GM23338 (cell line): Measurements from ENCODE around the gene DOK7. TPM values are rescaled to one million over a fixed set of nuclear protein-coding genes. Genes with fewer than 3 reads are reported as not detected.

ENCODE experiments used
- ATAC-seq: fragments of 200-7000 bp; cut with Tn5 transposase; 3 replicates; pipeline ENCODE4 v1.9.1; 2020
- DNase-seq: peaks from one replicate; pipeline ENCODE4 v3.0.0-alpha.2; 2015; ENCODE audit warnings: low spot score
- H2AFZ ChIP-seq: fragments of 200-600 bp; sonication (generic); 2 replicates; pipeline ENCODE4 v1.8.0; 2016; ENCODE audit warnings: antibody characterized with exemption, mild to moderate bottlenecking, moderate library complexity
- H3F3A ChIP-seq: fragments of 200-600 bp; sonication (generic); replicated peaks from 2 replicates; pipeline ENCODE4 v1.8.0; 2017; ENCODE audit warnings: antibody characterized with exemption, mixed run types, low read depth
- H3K27ac ChIP-seq: fragments of 200-600 bp; sonication (generic); 2 replicates; pipeline ENCODE4 v1.6.1; 2016; ENCODE audit warnings: low read depth
- H3K27me3 ChIP-seq: fragments of 200-600 bp; sonication (generic); 2 replicates; pipeline ENCODE4 v1.8.0; 2016; ENCODE audit warnings: mild to moderate bottlenecking, mixed run types, moderate library complexity; ENCODE audit not compliant: insufficient read depth
- H3K36me3 ChIP-seq: fragments of 200-600 bp; sonication (generic); 2 replicates; pipeline ENCODE4 v1.8.0; 2016; ENCODE audit warnings: mild to moderate bottlenecking; ENCODE audit not compliant: insufficient read depth
- H3K4me1 ChIP-seq: fragments of 200-600 bp; sonication (generic); 2 replicates; pipeline ENCODE4 v1.8.0; 2016; ENCODE audit warnings: mild to moderate bottlenecking, moderate library complexity; ENCODE audit not compliant: insufficient read depth
- H3K4me2 ChIP-seq: fragments of 200-600 bp; sonication (generic); 2 replicates; pipeline ENCODE4 v1.7.1; 2017; ENCODE audit warnings: mixed run types
- H3K4me3 ChIP-seq: fragments of 200-600 bp; sonication (generic); 2 replicates; pipeline ENCODE4 v1.6.1; 2016; ENCODE audit warnings: mixed run types
- H3K79me2 ChIP-seq: fragments of 200-600 bp; sonication (generic); replicated peaks from 2 replicates; pipeline ENCODE4 v1.8.0; 2017; ENCODE audit warnings: mild to moderate bottlenecking; ENCODE audit not compliant: insufficient read depth
- H3K9me2 ChIP-seq: fragments of 200-600 bp; sonication (generic); 2 replicates; pipeline ENCODE4 v1.8.0; 2017; ENCODE audit not compliant: insufficient read depth
- H4K20me1 ChIP-seq: fragments of 200-600 bp; sonication (generic); replicated peaks from 2 replicates; pipeline ENCODE4 v1.8.0; 2017; ENCODE audit warnings: mild to moderate bottlenecking; ENCODE audit not compliant: insufficient read depth
- H3K27ac Mint-ChIP-seq: 2 replicates; pipeline ENCODE4 v1.8.0; 2020; ENCODE audit warnings: inconsistent platforms, mild to moderate bottlenecking, moderate library complexity, mixed read lengths
- H3K27me3 Mint-ChIP-seq: 3 replicates; pipeline ENCODE4 v1.8.0; 2022; ENCODE audit warnings: low read depth, mild to moderate bottlenecking, moderate library complexity, mixed read lengths, inconsistent platforms; ENCODE audit not compliant: insufficient read depth, poor library complexity
- H3K36me3 Mint-ChIP-seq: 3 replicates; pipeline ENCODE4 v1.8.0; 2021; ENCODE audit warnings: low read depth, mild to moderate bottlenecking, inconsistent platforms, moderate library complexity, mixed read lengths
- H3K4me1 Mint-ChIP-seq: 3 replicates; pipeline ENCODE4 v1.8.0; 2020; ENCODE audit warnings: mild to moderate bottlenecking, inconsistent platforms, mixed read lengths
- H3K4me3 Mint-ChIP-seq: 3 replicates; pipeline ENCODE4 v1.8.0; 2021; ENCODE audit warnings: moderate library complexity, mild to moderate bottlenecking, inconsistent platforms, mixed read lengths
- H3K9me3 Mint-ChIP-seq: 3 replicates; pipeline ENCODE4 v1.8.0; 2020; ENCODE audit warnings: moderate library complexity, mild to moderate bottlenecking, inconsistent platforms, mixed read lengths
- CREB1 ChIP-seq: fragments of 250-450 bp; sonication (Bioruptor Pico); IDR thresholded peaks from 2 replicates; pipeline ENCODE4 v1.5.0; 2020; ENCODE audit warnings: low read depth, mild to moderate bottlenecking, moderate library complexity
- CTCF ChIP-seq, 2 experiments: fragments of 200-600 bp in 1 of 2; sonication (generic) in 1 of 2; conservative IDR thresholded peaks; 2 replicates each; pipeline versions ENCODE4 v1.5.1 to v1.6.1; 2016 to 2017; ENCODE audit warnings: antibody characterized with exemption in 2 of 2, low read depth in 2 of 2, mild to moderate bottlenecking in 2 of 2, moderate library complexity in 1 of 2
- ETS1 ChIP-seq: IDR thresholded peaks from 2 replicates; pipeline ENCODE4 v1.6.1; 2016; ENCODE audit warnings: antibody characterized with exemption
- EZH2 ChIP-seq: fragments of 200-600 bp; sonication (generic); IDR thresholded peaks from one replicate; pipeline ENCODE4 v1.8.0; 2017; ENCODE audit warnings: antibody characterized with exemption, mild to moderate bottlenecking, low read depth; ENCODE audit not compliant: unreplicated experiment
- EZH2phosphoT487 ChIP-seq: fragments of 200-600 bp; sonication (generic); IDR thresholded peaks from one replicate; pipeline ENCODE4 v1.8.1; 2018; ENCODE audit warnings: antibody characterized with exemption; ENCODE audit not compliant: unreplicated experiment
- JUNB ChIP-seq: IDR thresholded peaks from one replicate; pipeline ENCODE4 v1.6.1; 2016; ENCODE audit warnings: antibody characterized with exemption; ENCODE audit not compliant: unreplicated experiment
- POLR2AphosphoS5 ChIP-seq: IDR thresholded peaks from 2 replicates; pipeline ENCODE4 v1.6.1; 2016; ENCODE audit warnings: antibody characterized with exemption, low read depth
- STAT1 ChIP-seq: IDR thresholded peaks from one replicate; pipeline ENCODE4 v1.6.1; 2016; ENCODE audit warnings: antibody characterized with exemption; ENCODE audit not compliant: unreplicated experiment
- ZNF114 ChIP-seq: fragments of 250-450 bp; sonication (Bioruptor Pico); IDR thresholded peaks from 2 replicates; pipeline ENCODE4 v1.5.0; 2020; ENCODE audit warnings: mild to moderate bottlenecking, moderate library complexity
- ZNF331 ChIP-seq: fragments of 250-450 bp; sonication (Bioruptor Pico); IDR thresholded peaks from 2 replicates; pipeline ENCODE4 v1.5.0; 2020; ENCODE audit warnings: low read depth, mild to moderate bottlenecking, moderate library complexity
- ZNF462 ChIP-seq: fragments of 250-450 bp; sonication (Bioruptor Pico); IDR thresholded peaks from 2 replicates; pipeline ENCODE4 v1.5.0; 2020; ENCODE audit warnings: mild to moderate bottlenecking, moderate library complexity
- polyA plus RNA-seq: library from polyadenylated mRNA; unstranded; fragments of >200 nt; fragmentation: Nextera tagmentation; extraction: Ambion mirVana; gene quantifications from 2 replicates; pipeline ENCODE4 v1.2.1, GENCODE V29; 2016
- total RNA-seq: library from RNA; depleted of rRNA; stranded (reverse); fragments of >200 nt; shearing (Covaris generic); gene quantifications from 2 replicates; pipeline ENCODE4 v1.2.3, GENCODE V29; 2014

Gene DOK7
- total and polyA plus RNA-seq, 2 experiments from 2014 or later, result 0.34 to 0.52 TPM

- H3K27ac Mint-ChIP-seq, result no peak overlapping the region
- H3K9me3 Mint-ChIP-seq, result peaks cover 4% of the 10 kb centered on the region
- no peaks in the 10 kb centered on the region for H3K36me3 Mint-ChIP-seq
- H3K4me3 Mint-ChIP-seq, result no peak overlapping the region
- H3K4me1 ChIP-seq, result no peaks in the 10 kb centered on the region
- no peak overlapping the region for H3K27ac ChIP-seq
- H3K79me2 ChIP-seq, result no peaks in the 10 kb centered on the region
- DNase-seq, result no peak
- ATAC-seq, result peak; percentile 10
- H3F3A ChIP-seq, result no peaks in the 10 kb centered on the region
- peaks cover 7% of the 10 kb centered on the region for H3K4me1 Mint-ChIP-seq
- H3K36me3 ChIP-seq, result no peaks in the 10 kb centered on the region
- no peaks in the 10 kb centered on the region for H3K9me2 ChIP-seq
- no peak for TF ChIP-seq ZNF114 (CRISPR knock-in tag)
- TF ChIP-seq EZH2phosphoT487, result no peak
- TF ChIP-seq ETS1, result no peak
- TF ChIP-seq CTCF (conservative IDR thresholded peaks at IDR 0.05; ENCODE audit: low read depth in 2 of 2), result no peak
- no peak for TF ChIP-seq CREB1
- no peak for TF ChIP-seq ZNF331
- TF ChIP-seq EZH2, result no peak
- no peak for TF ChIP-seq POLR2AphosphoS5
- TF ChIP-seq STAT1, result no peak
- no peak for TF ChIP-seq JUNB
- TF ChIP-seq ZNF462 (CRISPR knock-in tag), result no peak
- no peak overlapping the region for H2AFZ ChIP-seq
- no peak overlapping the region for H3K4me2 ChIP-seq
- no peaks in the 10 kb centered on the region; the same call in 1 of the 2 replicates for H4K20me1 ChIP-seq
- no peak overlapping the region for H3K4me3 ChIP-seq
- H3K27me3 ChIP-seq, result peaks cover 86% of the 10 kb centered on the region
- peaks cover 74% of the 10 kb centered on the region for H3K27me3 Mint-ChIP-seq
Observed at GRCh38 chr4:3494462-3494871, 31.4 kb downstream of the DOK7 start.
